GM18867 (cell line): ENCODE data around the gene CLCN7.
"Not testable (repeated sequence)": the region's sequence is repeated elsewhere in the genome, so short reads cannot be mapped to it uniquely, and the experiment has no call there.

ENCODE experiments used
- ATAC-seq: cut with Tn5 transposase; IDR thresholded peaks from one replicate; pipeline ENCODE4 v1.9.1; 2021; ENCODE audit warnings: mild to moderate bottlenecking, moderate library complexity; ENCODE audit not compliant: unreplicated experiment

The CLCN7 gene

GRCh38 chr16:1445518-1446203, 29.2 kb downstream of the CLCN7 start:
- ATAC-seq = no peak

GRCh38 chr16:1444730-1445517, 29.9 kb downstream of the CLCN7 start:
- ATAC-seq = no peak

- ATAC-seq = no peak
These were observed 30.7 kb downstream of the CLCN7 start, which contains the start of gene CCDC154 for GRCh38 chr16:1443980-1444729. Gene CCDC154, minus strand, starts transcription at chr16:1444556. Its CDS starts 234 bp downstream, at chr16:1444322.

- no peak for ATAC-seq
These were observed 31.3 kb downstream of the CLCN7 start for GRCh38 chr16:1443403-1443973.

GRCh38 chr16:1442697-1443096, 32.1 kb downstream of the CLCN7 start:
- no peak for ATAC-seq

- ATAC-seq = no peak
These were observed 33.4 kb downstream of the CLCN7 start for GRCh38 chr16:1441391-1441829.

- ATAC-seq = not testable (repeated sequence)
These were observed 35.1 kb downstream of the CLCN7 start for GRCh38 chr16:1439699-1440074.

- no peak for ATAC-seq
These were observed 35.6 kb downstream of the CLCN7 start for GRCh38 chr16:1439058-1439698.

GRCh38 chr16:1438229-1439057, 36.4 kb downstream of the CLCN7 start:
- ATAC-seq = no peak

- no peak for ATAC-seq
These were observed 37.2 kb downstream of the CLCN7 start for GRCh38 chr16:1437606-1438005.

GRCh38 chr16:1436731-1437355, 38.0 kb downstream of the CLCN7 start:
- ATAC-seq = no peak

- no peak for ATAC-seq
These were observed 38.7 kb downstream of the CLCN7 start for GRCh38 chr16:1435921-1436697.

GRCh38 chr16:1434644-1435592, 39.9 kb downstream of the CLCN7 start:
- no peak for ATAC-seq

GRCh38 chr16:1433756-1434155, 41.1 kb downstream of the CLCN7 start:
- ATAC-seq = no peak

- no peak for ATAC-seq
These were observed 41.6 kb downstream of the CLCN7 start for GRCh38 chr16:1433263-1433560.

GRCh38 chr16:1432388-1433262, 42.2 kb downstream of the CLCN7 start:
- no peak for ATAC-seq
